Activated naive CD4-positive, alpha-beta T cell treated with anti-CD3 and anti-CD28 coated beads, Interleukin-2, amount 50 U/mL, for 24 hours (primary cell): Measurements from ENCODE around the gene FAM89B.

Experiments
- H3K27ac Mint-ChIP-seq: one replicate; pipeline ENCODE4 v1.8.0; 2021; ENCODE audit warnings: mild to moderate bottlenecking, mixed read lengths
- H3K27me3 Mint-ChIP-seq: one replicate; pipeline ENCODE4 v1.8.0; 2021; ENCODE audit warnings: mixed read lengths
- H3K36me3 Mint-ChIP-seq: one replicate; pipeline ENCODE4 v1.8.0; 2021; ENCODE audit warnings: mixed read lengths
- H3K4me1 Mint-ChIP-seq: one replicate; pipeline ENCODE4 v1.8.0; 2021; ENCODE audit warnings: mixed read lengths
- H3K4me3 Mint-ChIP-seq: one replicate; pipeline ENCODE4 v1.8.0; 2021; ENCODE audit warnings: mild to moderate bottlenecking, mixed read lengths
- H3K9me3 Mint-ChIP-seq: one replicate; pipeline ENCODE4 v1.8.0; 2021; ENCODE audit warnings: mixed read lengths

The FAM89B gene

DNA sequence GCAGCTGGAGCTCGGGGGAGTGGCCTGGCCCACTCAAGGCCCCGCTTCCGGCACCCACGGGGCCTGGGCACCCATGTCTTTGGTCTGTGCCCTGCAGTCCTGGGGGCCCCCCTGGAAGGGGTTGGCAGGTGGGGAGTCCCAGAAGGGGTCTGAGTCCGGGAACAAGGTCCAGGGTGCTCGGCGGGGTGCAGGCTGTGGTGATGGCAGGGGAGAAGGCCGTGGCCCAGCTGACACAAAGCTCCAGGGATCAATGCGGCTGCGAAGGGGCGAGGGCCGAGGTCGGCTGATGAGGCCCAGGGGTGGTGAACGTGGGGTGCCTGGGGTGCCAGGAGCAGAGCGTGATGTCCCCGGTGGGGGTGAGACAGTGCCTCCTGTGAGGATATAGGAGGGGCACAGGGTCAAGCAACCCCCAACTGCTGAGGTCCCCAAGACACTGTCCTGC lies 25.9 kb downstream of the FAM89B start:
- Mint-ChIP-seq H3K9me3 (no peaks in the 10 kb centered on the region), H3K27ac (no peak overlapping the region), H3K4me1 (peaks cover 13% of the 10 kb centered on the region), H3K4me3 (no peak overlapping the region), H3K27me3 (no peaks in the 10 kb centered on the region), H3K36me3 (no peaks in the 10 kb centered on the region)

DNA sequence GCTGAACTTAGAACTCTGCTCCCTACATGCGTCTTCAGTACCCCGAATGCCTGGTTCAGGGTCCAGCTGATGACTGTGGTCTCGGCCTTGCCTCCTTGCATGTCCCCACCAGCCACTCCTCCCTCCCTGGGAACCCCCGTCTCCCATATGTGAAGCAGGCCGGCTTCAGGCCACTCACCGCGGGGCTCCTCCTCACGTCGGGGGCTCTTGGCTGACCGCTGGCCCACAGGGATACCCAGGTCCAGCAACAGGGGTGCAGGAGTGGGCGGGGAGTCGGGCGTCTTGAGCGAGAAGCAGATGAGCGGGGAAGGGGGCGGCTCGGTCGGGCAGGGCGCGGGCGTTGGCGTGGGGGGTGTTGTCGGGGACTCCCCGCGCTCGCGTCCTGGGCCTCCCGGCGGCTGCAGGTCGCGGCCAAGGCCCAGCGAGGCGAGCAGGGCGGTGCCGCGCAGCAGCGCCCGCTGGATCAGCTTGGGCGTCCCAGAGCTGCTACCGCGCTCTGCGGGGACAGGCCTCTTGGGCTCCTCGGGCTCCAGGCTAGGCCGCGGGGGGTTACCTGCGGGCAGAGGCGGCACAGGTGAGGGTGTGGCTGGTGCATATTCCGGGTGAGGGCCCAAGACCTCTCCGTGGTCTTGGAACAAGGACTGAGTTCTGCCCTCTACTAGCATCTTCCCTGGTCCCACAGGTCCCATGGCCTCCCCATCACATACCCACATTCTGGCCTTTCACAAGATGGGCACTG lies 27.0 kb downstream of the FAM89B start:
- Mint-ChIP-seq H3K36me3 (no peaks in the 10 kb centered on the region), H3K27me3 (no peaks in the 10 kb centered on the region), H3K4me3 (no peak overlapping the region), H3K27ac (no peak overlapping the region), H3K9me3 (no peaks in the 10 kb centered on the region), H3K4me1 (peaks cover 13% of the 10 kb centered on the region)

DNA sequence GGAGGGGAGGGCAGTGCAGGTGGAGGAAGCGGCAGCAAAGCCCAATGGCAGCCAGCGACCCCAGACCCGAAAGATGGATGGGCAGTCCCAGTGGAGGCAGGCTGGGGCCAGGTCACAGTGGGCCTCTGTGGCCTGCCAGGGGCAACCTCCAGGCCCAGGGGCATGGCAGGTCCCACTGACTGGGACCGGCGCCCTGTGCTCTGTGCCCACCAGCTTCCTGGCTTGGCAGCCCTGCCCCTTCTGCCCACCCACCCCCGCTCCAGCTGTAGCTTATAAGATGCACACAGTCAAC lies 27.6 kb downstream of the FAM89B start:
- no peaks in the 10 kb centered on the region for H3K36me3 Mint-ChIP-seq
- no peak overlapping the region for H3K4me3 Mint-ChIP-seq
- no peak overlapping the region for H3K27ac Mint-ChIP-seq
- no peaks in the 10 kb centered on the region for H3K9me3 Mint-ChIP-seq
- H3K27me3 Mint-ChIP-seq, result no peaks in the 10 kb centered on the region
- H3K4me1 Mint-ChIP-seq, result peaks cover 11% of the 10 kb centered on the region

DNA sequence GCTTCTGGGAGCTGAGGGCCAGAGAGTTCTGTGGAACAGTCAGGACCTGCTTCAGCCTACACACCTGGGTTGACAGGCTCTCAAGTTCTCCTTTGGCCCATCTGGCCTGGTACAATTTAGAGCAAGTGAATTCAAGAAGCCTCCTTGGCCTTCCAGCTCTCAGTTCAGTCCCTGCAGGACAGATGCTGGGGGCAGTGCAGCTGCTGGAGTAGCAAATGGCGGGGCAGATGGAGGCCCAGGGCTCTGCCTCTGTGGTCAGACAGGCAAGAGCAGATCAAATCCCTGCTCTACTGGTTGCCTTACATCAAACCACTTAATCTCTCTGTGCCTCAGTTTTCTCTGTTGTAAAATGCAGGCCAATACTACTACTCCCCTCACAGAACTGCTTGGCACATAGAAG lies 31.9 kb downstream of the FAM89B start:
- H3K36me3 Mint-ChIP-seq, result no peaks in the 10 kb centered on the region
- no peaks in the 10 kb centered on the region for H3K27me3 Mint-ChIP-seq
- H3K9me3 Mint-ChIP-seq, result no peaks in the 10 kb centered on the region
- no peak overlapping the region for H3K4me3 Mint-ChIP-seq
- H3K27ac Mint-ChIP-seq, result no peak overlapping the region
- peaks cover 10% of the 10 kb centered on the region for H3K4me1 Mint-ChIP-seq

DNA sequence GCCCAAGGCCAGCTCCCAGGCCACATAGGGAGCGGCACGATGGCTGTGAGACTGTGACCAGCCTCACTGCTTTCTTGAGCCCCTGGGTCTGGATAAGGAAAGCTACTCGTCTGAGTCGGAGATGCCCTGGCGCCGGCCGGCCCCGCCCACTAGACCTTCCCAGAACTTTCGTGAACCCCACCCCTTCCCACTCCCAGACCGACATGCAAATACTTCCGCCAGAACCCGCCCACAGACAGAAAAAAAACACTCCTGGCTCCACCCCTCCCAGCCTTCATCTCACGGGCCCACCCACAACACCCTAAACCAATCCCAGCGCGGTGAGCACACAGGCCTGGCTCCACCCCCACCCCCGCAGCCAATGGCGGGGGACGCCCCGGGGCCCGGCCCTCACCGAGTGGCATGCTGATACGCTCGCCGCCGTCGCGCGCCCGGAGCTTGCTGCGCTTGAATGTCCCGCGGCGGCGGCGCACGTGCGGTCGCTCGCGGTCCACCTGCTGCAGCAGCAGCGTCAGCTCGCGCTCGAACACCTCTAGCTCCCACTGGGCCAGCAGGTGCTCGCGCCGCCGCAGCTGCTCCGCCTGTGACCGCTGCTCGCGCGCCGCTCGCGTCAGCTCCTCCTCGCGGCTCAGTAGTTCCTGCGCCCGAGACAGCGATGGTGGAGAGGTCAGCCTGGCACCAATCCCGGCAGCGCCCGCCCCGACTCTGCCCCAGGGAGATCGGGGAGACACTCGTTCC lies 34.7 kb downstream of the FAM89B start:
- Mint-ChIP-seq H3K27ac (no peak overlapping the region), H3K4me3 (no peak overlapping the region)

DNA sequence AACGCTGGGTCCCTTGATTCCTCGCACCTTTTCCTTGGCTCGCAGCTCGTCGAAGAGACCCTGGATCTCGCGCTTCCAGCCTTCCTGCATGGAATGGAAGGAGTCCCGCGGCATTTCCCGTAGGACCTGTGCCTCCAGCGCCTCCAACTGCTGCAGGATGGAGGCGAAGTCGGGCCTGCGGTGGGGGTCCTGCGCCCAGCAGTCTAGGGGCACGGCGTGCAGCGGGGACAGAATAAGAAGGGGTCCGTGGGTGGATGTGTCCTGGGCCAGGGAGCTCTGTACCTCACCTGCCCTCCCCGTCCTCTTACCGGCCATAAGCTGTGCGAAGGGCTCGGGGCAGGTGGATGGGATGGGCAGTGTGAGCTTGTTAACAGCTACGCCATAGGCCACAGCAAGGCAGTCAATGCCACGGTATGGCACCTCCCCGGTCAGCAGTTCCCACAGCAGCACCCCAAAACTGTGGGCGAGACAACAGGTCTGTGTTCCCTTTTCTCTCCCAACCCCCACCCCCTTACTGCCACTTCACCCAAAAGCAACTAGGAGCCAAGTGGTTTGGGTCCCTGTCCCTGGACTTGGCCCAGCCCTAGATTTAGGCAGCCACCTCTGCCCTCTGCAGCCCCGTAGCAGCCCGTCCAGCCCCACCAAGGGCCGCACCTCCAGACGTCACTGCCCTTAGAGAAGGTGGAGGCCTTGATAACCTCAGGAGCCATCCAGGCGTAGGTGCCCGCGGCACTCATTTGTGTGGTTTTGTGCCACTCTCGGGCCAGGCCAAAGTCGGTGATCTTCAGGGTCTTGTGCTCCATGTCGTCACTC lies 35.5 kb downstream of the FAM89B start:
- Mint-ChIP-seq H3K4me3 (no peak overlapping the region), H3K9me3 (no peaks in the 10 kb centered on the region), H3K4me1 (peaks cover 38% of the 10 kb centered on the region), H3K27me3 (no peaks in the 10 kb centered on the region), H3K27ac (no peak overlapping the region), H3K36me3 (peaks cover 2% of the 10 kb centered on the region)

More for the DNA sequence above, 34.7 kb downstream of the FAM89B start:
- H3K4me1 Mint-ChIP-seq, result peaks cover 32% of the 10 kb centered on the region
- no peaks in the 10 kb centered on the region for H3K9me3 Mint-ChIP-seq
- H3K36me3 Mint-ChIP-seq, result no peaks in the 10 kb centered on the region
- H3K27me3 Mint-ChIP-seq, result no peaks in the 10 kb centered on the region

DNA sequence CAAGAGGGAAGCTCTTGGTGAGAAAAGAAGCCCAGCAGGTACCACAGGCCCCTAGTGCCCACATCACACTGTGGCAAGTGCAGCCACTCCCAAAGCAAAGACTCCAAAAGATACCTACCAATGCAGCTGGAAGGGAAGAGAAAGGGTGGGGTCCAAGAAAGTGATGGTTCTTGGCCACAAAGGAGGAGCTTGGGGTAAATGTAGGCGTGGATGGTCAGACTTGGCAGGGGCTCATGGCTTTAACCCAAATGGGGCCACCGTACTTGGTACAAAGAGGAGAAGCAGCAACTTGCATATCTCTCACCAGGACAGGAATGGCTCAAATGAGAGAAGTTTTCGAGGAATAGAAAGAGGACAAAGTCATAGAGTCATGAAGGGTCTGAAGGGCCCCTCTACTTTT lies 36.9 kb downstream of the FAM89B start:
- Mint-ChIP-seq H3K4me3 (no peak overlapping the region), H3K27me3 (no peaks in the 10 kb centered on the region), H3K36me3 (peaks cover 2% of the 10 kb centered on the region), H3K4me1 (peaks cover 44% of the 10 kb centered on the region), H3K9me3 (no peaks in the 10 kb centered on the region), H3K27ac (peak overlapping the region; percentile 3)

DNA sequence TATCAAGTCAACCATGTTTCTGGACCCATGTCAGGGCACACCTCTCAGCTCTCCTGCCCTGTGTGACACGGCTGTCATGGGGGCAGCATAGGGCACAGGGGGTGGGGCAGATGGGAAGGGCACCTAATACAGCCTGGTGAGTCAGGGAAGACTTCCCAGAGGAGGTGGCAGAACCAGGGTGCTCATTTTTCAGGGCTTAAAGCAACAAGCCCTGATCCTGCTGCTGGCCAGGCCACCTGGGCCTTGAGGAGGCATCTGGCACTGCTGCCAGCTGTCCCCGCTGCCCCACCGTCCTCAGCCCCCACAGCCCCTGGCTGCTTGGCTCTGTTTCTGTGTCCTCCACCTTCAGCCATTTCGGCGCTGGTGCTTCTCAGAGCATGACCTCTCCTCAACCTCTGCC lies 37.3 kb downstream of the FAM89B start:
- peaks cover 2% of the 10 kb centered on the region for H3K36me3 Mint-ChIP-seq
- no peaks in the 10 kb centered on the region for H3K9me3 Mint-ChIP-seq
- H3K27me3 Mint-ChIP-seq, result no peaks in the 10 kb centered on the region
- peaks cover 44% of the 10 kb centered on the region for H3K4me1 Mint-ChIP-seq
- H3K4me3 Mint-ChIP-seq, result no peak overlapping the region
- peak overlapping the region; percentile 89 for H3K27ac Mint-ChIP-seq

DNA sequence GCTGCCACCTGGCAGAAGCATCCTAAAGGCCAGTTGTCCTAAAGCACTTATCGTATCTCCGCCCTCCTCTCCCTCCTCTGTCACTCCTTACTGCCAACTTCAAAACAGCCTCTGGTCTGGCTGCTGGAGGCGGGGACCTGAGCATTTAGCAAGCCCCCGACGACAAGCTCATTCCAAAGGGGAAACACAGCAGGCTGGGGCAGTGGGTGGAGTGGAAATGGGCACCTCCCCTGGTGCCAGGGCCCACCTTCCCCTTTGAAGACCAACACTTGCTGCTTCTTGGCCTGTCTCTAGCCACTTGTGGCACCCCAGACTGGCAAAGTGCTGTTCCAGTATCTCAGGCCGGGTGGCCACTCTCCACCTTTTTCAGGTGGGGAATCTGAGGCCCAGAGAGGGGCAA lies 38.1 kb downstream of the FAM89B start:
- no peaks in the 10 kb centered on the region for H3K9me3 Mint-ChIP-seq
- H3K27ac Mint-ChIP-seq, result peak overlapping the region; percentile 89
- peak overlapping the region; percentile 24 for H3K4me3 Mint-ChIP-seq
- no peaks in the 10 kb centered on the region for H3K27me3 Mint-ChIP-seq
- peaks cover 2% of the 10 kb centered on the region for H3K36me3 Mint-ChIP-seq
- peaks cover 44% of the 10 kb centered on the region for H3K4me1 Mint-ChIP-seq

DNA sequence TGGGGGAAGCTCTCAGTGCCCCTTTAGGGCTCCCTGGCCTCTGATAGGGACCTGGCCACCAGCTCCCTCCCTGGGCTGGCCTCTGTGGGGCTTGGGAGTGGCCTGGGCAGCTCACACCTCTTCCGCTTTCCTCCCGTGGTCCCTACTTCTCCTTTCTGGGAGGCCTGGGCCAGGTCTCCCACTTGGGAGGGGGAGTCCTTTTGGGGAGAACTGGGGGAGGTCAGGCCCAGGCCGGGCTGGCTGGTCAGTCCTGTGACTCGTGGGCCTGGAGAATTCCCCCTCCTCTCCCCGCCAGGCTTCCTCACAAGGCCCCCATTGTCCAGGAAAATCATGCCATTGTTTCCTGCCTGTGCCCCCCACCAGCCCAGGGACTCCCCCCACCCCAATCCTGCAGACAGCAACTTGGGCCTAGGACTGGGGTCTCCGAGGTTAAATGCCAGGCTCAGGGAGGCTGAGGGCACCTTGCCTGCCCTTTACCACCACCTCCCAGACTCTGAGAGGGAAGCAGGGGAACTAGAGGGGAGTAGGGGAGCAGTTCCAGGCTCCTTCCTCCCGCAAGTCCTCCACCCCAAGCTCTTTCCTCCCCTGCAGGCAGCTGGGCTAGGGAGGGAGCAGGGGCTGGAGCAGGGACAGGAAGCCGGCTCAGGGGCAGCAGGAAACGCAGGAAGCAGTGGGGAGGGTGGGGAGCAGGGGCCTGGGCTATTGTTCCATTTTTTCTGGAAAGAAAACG lies 38.9 kb downstream of the FAM89B start:
- Mint-ChIP-seq H3K4me3 (peak overlapping the region; percentile 92), H3K27ac (no peak overlapping the region), H3K27me3 (no peaks in the 10 kb centered on the region), H3K4me1 (peaks cover 44% of the 10 kb centered on the region), H3K9me3 (no peaks in the 10 kb centered on the region), H3K36me3 (peaks cover 2% of the 10 kb centered on the region)

DNA sequence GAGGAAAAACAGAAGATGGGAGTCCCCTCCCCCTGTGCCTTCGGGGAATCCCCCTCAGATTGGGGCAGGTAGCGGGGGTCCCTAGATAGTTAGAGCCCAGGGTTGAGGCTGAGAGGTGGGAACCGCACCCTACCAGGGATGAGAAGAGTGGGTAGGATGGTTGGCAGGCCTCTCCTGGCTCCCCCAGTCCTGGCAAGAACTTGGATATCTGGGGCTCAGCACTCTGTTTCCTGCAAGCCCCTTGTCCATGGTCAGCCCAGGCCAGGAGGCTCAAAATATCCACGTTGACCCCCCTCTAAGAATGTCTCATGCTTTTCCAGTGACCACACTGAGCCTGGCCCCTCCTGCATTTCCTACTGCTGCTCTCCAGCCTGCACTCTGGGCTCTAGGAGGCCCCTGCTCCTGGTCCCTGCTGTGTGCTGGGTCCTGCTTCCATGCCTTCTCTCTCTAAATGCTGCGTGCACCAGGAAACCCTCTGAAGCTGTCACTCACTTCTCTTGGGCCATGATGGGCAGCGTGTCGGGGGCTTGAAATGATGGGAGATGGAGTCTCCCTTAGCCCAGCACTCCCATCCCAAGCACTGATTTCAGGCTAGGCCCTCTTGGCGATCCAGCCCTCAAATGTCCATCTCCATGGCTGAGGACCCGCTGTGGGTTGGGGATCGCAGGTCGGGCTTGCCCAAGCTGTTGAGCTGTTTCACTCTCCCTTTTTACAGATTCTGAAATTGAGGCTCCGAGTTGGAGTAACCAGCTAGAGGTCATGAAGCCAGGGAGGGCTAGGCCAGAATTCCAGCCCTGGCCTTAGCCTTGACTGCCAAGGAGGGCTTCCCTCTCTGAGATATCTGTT lies 39.6 kb downstream of the FAM89B start:
- Mint-ChIP-seq H3K4me3 (peak overlapping the region; percentile 92), H3K9me3 (no peaks in the 10 kb centered on the region), H3K4me1 (peaks cover 50% of the 10 kb centered on the region), H3K27me3 (no peaks in the 10 kb centered on the region), H3K27ac (peak overlapping the region; percentile 94), H3K36me3 (peaks cover 6% of the 10 kb centered on the region)

DNA sequence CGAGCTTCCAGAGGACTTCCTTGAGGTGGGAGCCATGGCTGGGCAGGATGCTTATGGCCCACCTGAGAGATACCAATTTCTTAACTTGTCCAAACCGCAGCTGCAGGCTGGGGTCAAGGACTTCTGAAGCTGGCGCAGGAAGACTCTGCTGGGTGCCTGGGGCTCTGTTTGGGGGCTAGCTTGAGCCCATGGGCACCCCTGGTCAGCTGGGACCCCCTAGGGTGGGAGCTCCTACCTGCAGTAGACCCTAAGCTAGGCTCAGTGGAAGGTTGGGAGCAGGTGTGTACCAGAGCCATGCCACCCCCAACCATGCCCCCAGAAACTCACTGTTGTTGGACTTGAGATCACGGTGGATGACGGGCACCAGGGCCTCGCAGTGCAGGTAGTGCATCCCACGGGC lies 40.4 kb downstream of the FAM89B start:
- H3K27me3 Mint-ChIP-seq, result no peaks in the 10 kb centered on the region
- H3K27ac Mint-ChIP-seq, result peak overlapping the region; percentile 94
- H3K4me1 Mint-ChIP-seq, result peaks cover 55% of the 10 kb centered on the region
- H3K9me3 Mint-ChIP-seq, result no peaks in the 10 kb centered on the region
- H3K4me3 Mint-ChIP-seq, result peak overlapping the region; percentile 92
- peaks cover 6% of the 10 kb centered on the region for H3K36me3 Mint-ChIP-seq

DNA sequence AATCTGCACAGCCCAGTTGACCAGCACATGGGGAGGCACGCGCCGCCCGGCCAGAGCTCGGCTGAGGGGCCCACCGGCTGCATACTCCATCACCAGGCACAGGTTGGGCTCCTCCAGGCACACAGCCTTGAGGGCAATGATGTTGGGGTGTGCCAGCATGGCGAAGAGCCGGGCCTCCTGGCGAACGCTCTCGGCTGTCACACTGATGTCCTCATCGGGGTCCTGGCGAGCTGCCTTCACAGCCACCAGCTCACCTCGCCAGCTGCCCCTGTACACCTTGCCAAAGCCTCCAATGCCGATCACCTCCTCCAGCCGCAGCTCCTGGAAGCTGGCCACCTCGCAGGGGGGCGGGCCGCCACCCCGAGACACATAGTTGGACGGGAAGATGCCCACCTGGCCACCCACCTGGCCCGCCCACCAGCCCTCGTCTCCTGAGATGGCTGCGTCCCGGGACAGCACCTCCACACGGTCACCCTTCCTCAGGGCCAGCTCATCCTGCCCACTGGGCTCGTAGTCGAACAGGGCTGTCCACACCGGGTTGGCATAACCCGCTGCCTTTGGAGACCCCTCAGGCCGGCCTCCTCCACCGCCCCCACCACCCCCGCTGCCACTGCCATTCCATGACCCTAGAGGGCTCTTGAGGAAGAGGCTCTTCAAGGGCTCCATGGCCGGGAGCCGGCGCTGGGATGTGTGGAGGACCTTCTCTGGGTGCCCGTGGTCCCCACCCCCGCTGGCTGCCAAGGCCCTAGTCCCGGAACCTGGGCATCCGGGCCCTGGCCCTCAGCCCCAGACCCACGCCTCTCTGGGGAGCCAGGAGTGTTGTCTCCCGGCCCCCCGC lies 41.0 kb downstream of the FAM89B start:
- Mint-ChIP-seq H3K4me3 (peak overlapping the region; percentile 92), H3K4me1 (peaks cover 57% of the 10 kb centered on the region), H3K27me3 (no peaks in the 10 kb centered on the region), H3K27ac (no peak overlapping the region), H3K9me3 (no peaks in the 10 kb centered on the region), H3K36me3 (peaks cover 6% of the 10 kb centered on the region)
